WTC11 (cell line): Measurements from ENCODE around the gene AXL.

Source experiments
- ARID4B ChIP-seq: sonication (generic); formaldehyde crosslinking; IDR thresholded peaks from 2 replicates; pipeline ENCODE4 v1.8.0; 2023; ENCODE audit warnings: missing genetic modification reagents, mild to moderate bottlenecking, borderline replicate concordance
- ATF3 ChIP-seq: sonication (generic); formaldehyde crosslinking; conservative IDR thresholded peaks from 2 replicates; pipeline ENCODE4 v1.8.1; 2022; ENCODE audit warnings: mild to moderate bottlenecking, missing genetic modification reagents
- CTCF ChIP-seq: fragments of 200-600 bp; IDR thresholded peaks from 2 replicates; pipeline ENCODE4 v1.8.0; 2022; ENCODE audit warnings: antibody characterized with exemption
- E2F1 ChIP-seq: sonication (generic); formaldehyde crosslinking; IDR thresholded peaks from 2 replicates; pipeline ENCODE4 v1.8.0; 2022; ENCODE audit warnings: mild to moderate bottlenecking, missing genetic modification reagents
- ETV6 ChIP-seq: sonication (generic); formaldehyde crosslinking; IDR thresholded peaks from 2 replicates; pipeline ENCODE4 v1.8.1; 2022; ENCODE audit warnings: mild to moderate bottlenecking, missing genetic modification reagents
- FOXJ3 ChIP-seq: sonication (generic); formaldehyde crosslinking; IDR thresholded peaks from 2 replicates; pipeline ENCODE4 v1.9.0; 2021; ENCODE audit warnings: missing genetic modification reagents, mild to moderate bottlenecking, borderline replicate concordance
- JUN ChIP-seq: sonication (generic); formaldehyde crosslinking; IDR thresholded peaks from 2 replicates; pipeline ENCODE4 v1.8.0; 2023; ENCODE audit warnings: mild to moderate bottlenecking, missing genetic modification reagents
- NFYB ChIP-seq: sonication (generic); formaldehyde crosslinking; conservative IDR thresholded peaks from 2 replicates; pipeline ENCODE4 v1.8.0; 2022; ENCODE audit warnings: low read depth, missing genetic modification reagents
- NR2C2 ChIP-seq: sonication (generic); formaldehyde crosslinking; IDR thresholded peaks from 2 replicates; pipeline ENCODE4 v1.8.0; 2022; ENCODE audit warnings: mild to moderate bottlenecking, missing genetic modification reagents
- USF1 ChIP-seq: sonication (generic); formaldehyde crosslinking; IDR thresholded peaks from 2 replicates; pipeline ENCODE4 v1.8.0; 2022; ENCODE audit warnings: mild to moderate bottlenecking, missing genetic modification reagents
- ZBTB43 ChIP-seq: sonication (generic); formaldehyde crosslinking; IDR thresholded peaks from 2 replicates; pipeline ENCODE4 v1.8.1; 2023; ENCODE audit warnings: mild to moderate bottlenecking, missing genetic modification reagents
- ZMAT4 ChIP-seq: fragments of 250-450 bp; sonication (Bioruptor Pico); IDR thresholded peaks from 2 replicates; pipeline ENCODE4 v1.9.0; 2021; ENCODE audit warnings: mild to moderate bottlenecking
- ZNF138 ChIP-seq: sonication (generic); formaldehyde crosslinking; conservative IDR thresholded peaks from 2 replicates; pipeline ENCODE4 v1.8.1; 2022; ENCODE audit warnings: mild to moderate bottlenecking, moderate library complexity, missing genetic modification reagents
- ZNF425 ChIP-seq: fragments of 250-450 bp; sonication (Bioruptor Pico); conservative IDR thresholded peaks from 2 replicates; pipeline ENCODE4 v1.9.0; 2021; ENCODE audit warnings: mild to moderate bottlenecking

GRCh38 chr19:41238244-41238643 lies 19.2 kb downstream of the AXL start:
- no peak for TF ChIP-seq CTCF
- no peak for TF ChIP-seq JUN
- TF ChIP-seq ATF3 (CRISPR knock-in tag) = no peak
- no peak for TF ChIP-seq ZBTB43 (CRISPR knock-in tag)
- TF ChIP-seq ARID4B (CRISPR knock-in tag) = no peak
- no peak for TF ChIP-seq ETV6 (CRISPR knock-in tag)
- TF ChIP-seq ZMAT4 = no peak
- no peak for TF ChIP-seq FOXJ3
- no peak for TF ChIP-seq USF1 (CRISPR knock-in tag)
- TF ChIP-seq ZNF425 = no peak
- no peak for TF ChIP-seq NR2C2 (CRISPR knock-in tag)
- no peak for TF ChIP-seq ZNF138 (CRISPR knock-in tag)
- TF ChIP-seq NFYB (CRISPR knock-in tag) = no peak
- TF ChIP-seq E2F1 (CRISPR knock-in tag) = no peak
